WTC11 (cell line): Measurements from ENCODE around the gene RUNX1. TPM values are rescaled to one million over a fixed set of nuclear protein-coding genes. Genes with fewer than 3 reads are reported as not detected.

Experiments used
- ATAC-seq: fragments of 200-7000 bp; cut with Tn5 transposase; 2 replicates; pipeline ENCODE4 v1.10.0; 2021; ENCODE audit warnings: mild to moderate bottlenecking, moderate library complexity
- CTCF ChIA-PET: fragments of 300-600 bp; sonication (Branson Sonifier 250); formaldehyde crosslinking; loops from one replicate; lab custom pipeline; 2021; ENCODE audit warnings: antibody characterized with exemption; lab: Charles Lee
- POLR2A ChIA-PET: fragments of 350-600 bp; sonication (Branson Sonifier 250); formaldehyde crosslinking; loops from one replicate; lab custom pipeline; 2021; ENCODE audit warnings: antibody characterized with exemption; lab: Charles Lee
- DNase-seq: peaks from one replicate; pipeline ENCODE4 v3.0.0; 2021; ENCODE audit warnings: low spot score
- H3K27ac Mint-ChIP-seq: 2 replicates; pipeline ENCODE4 v1.8.0; 2021; ENCODE audit warnings: mixed read lengths
- H3K27me3 Mint-ChIP-seq: 2 replicates; pipeline ENCODE4 v1.8.0; 2021; ENCODE audit warnings: low read depth, mild to moderate bottlenecking, moderate library complexity, mixed read lengths
- H3K36me3 Mint-ChIP-seq: 2 replicates; pipeline ENCODE4 v1.8.0; 2021; ENCODE audit warnings: mixed read lengths
- H3K4me1 Mint-ChIP-seq: 2 replicates; pipeline ENCODE4 v1.8.0; 2022; ENCODE audit warnings: mixed read lengths
- H3K4me3 Mint-ChIP-seq: 2 replicates; pipeline ENCODE4 v1.8.0; 2021; ENCODE audit warnings: mild to moderate bottlenecking, moderate library complexity, mixed read lengths
- H3K9me3 Mint-ChIP-seq: 2 replicates; pipeline ENCODE4 v1.8.0; 2021; ENCODE audit warnings: mixed read lengths
- AFF4 ChIP-seq: sonication (generic); formaldehyde crosslinking; IDR thresholded peaks from 2 replicates; pipeline ENCODE4 v1.8.1; 2023; ENCODE audit warnings: mild to moderate bottlenecking, missing genetic modification reagents, borderline replicate concordance
- CBFB ChIP-seq: sonication (generic); formaldehyde crosslinking; IDR thresholded peaks from 2 replicates; pipeline ENCODE4 v1.8.1; 2022; ENCODE audit warnings: mild to moderate bottlenecking, low read depth, missing genetic modification reagents
- EMX1 ChIP-seq: fragments of 250-450 bp; sonication (Bioruptor Pico); IDR thresholded peaks from 2 replicates; pipeline ENCODE4 v1.8.0; 2021; ENCODE audit warnings: mild to moderate bottlenecking
- ESRRA ChIP-seq: sonication (generic); formaldehyde crosslinking; IDR thresholded peaks from 2 replicates; pipeline ENCODE4 v1.8.1; 2022; ENCODE audit warnings: mild to moderate bottlenecking, missing genetic modification reagents, borderline replicate concordance
- FOXJ3 ChIP-seq: sonication (generic); formaldehyde crosslinking; IDR thresholded peaks from 2 replicates; pipeline ENCODE4 v1.9.0; 2021; ENCODE audit warnings: missing genetic modification reagents, mild to moderate bottlenecking, borderline replicate concordance
- GRHL2 ChIP-seq: fragments of 250-450 bp; sonication (Bioruptor Pico); IDR thresholded peaks from 2 replicates; pipeline ENCODE4 v1.8.0; 2022; ENCODE audit warnings: mild to moderate bottlenecking, moderate library complexity; ENCODE audit not compliant: insufficient replicate concordance, severe bottlenecking
- GTF2I ChIP-seq: fragments of 250-450 bp; sonication (Bioruptor Pico); conservative IDR thresholded peaks from 2 replicates; pipeline ENCODE4 v1.4.0; 2021; ENCODE audit warnings: mild to moderate bottlenecking
- MXD4 ChIP-seq: fragments of 250-450 bp; sonication (Bioruptor Pico); IDR thresholded peaks from 2 replicates; pipeline ENCODE4 v1.8.0; 2021; ENCODE audit warnings: mild to moderate bottlenecking, moderate library complexity, borderline replicate concordance
- MYBL2 ChIP-seq: sonication (generic); formaldehyde crosslinking; IDR thresholded peaks from 2 replicates; pipeline ENCODE4 v1.8.1; 2023; ENCODE audit warnings: mild to moderate bottlenecking, moderate library complexity, missing genetic modification reagents
- NFE2L1 ChIP-seq: sonication (generic); formaldehyde crosslinking; IDR thresholded peaks from 2 replicates; pipeline ENCODE4 v1.8.1; 2023; ENCODE audit warnings: missing genetic modification reagents
- SOX15 ChIP-seq: fragments of 250-450 bp; sonication (Bioruptor Pico); IDR thresholded peaks from 2 replicates; pipeline ENCODE4 v1.9.0; 2021; ENCODE audit warnings: mild to moderate bottlenecking
- TCF7 ChIP-seq: sonication (generic); formaldehyde crosslinking; IDR thresholded peaks from 2 replicates; pipeline ENCODE4 v1.8.0; 2022; ENCODE audit warnings: mild to moderate bottlenecking, low read depth, missing genetic modification reagents, moderate library complexity
- TEAD4 ChIP-seq: sonication (generic); formaldehyde crosslinking; IDR thresholded peaks from 2 replicates; pipeline ENCODE4 v1.8.0; 2022; ENCODE audit warnings: mild to moderate bottlenecking, missing genetic modification reagents
- ZBTB21 ChIP-seq: sonication (generic); formaldehyde crosslinking; IDR thresholded peaks from 2 replicates; pipeline ENCODE4 v1.8.1; 2023; ENCODE audit warnings: mild to moderate bottlenecking, missing genetic modification reagents, borderline replicate concordance
- ZNF219 ChIP-seq: sonication (generic); formaldehyde crosslinking; IDR thresholded peaks from 2 replicates; pipeline ENCODE4 v1.8.0; 2023; ENCODE audit warnings: missing genetic modification reagents, mild to moderate bottlenecking, borderline replicate concordance
- ZNF396 ChIP-seq: fragments of 250-450 bp; sonication (Bioruptor Pico); IDR thresholded peaks from 2 replicates; pipeline ENCODE4 v1.8.0; 2021; ENCODE audit warnings: mild to moderate bottlenecking, moderate library complexity, borderline replicate concordance
- total RNA-seq: library from RNA; stranded (reverse); gene quantifications from 3 replicates; pipeline ENCODE4 v1.2.3, GENCODE V29; 2021
- TF ChIP-seq, protein P1 (sequence below): fragments of 250-450 bp; sonication (Bioruptor Pico); IDR thresholded peaks from 2 replicates; pipeline ENCODE4 v1.8.0; 2021; ENCODE audit warnings: mild to moderate bottlenecking
- TF ChIP-seq, protein P2 (sequence below): sonication (generic); formaldehyde crosslinking; IDR thresholded peaks from 2 replicates; pipeline ENCODE4 v1.8.0; 2022; ENCODE audit warnings: mild to moderate bottlenecking, missing genetic modification reagents
- TF ChIP-seq, protein P3 (sequence below): sonication (generic); formaldehyde crosslinking; IDR thresholded peaks from 2 replicates; pipeline ENCODE4 v1.8.0; 2022; ENCODE audit warnings: missing genetic modification reagents
- TF ChIP-seq, protein P4 (sequence below): sonication (generic); formaldehyde crosslinking; IDR thresholded peaks from 2 replicates; pipeline ENCODE4 v1.8.0; 2023; ENCODE audit warnings: mild to moderate bottlenecking, missing genetic modification reagents
- TF ChIP-seq, protein P5 (sequence below): sonication (generic); formaldehyde crosslinking; IDR thresholded peaks from 2 replicates; pipeline ENCODE4 v1.8.1; 2022; ENCODE audit warnings: missing genetic modification reagents, borderline replicate concordance

RUNX1 gene
- total RNA-seq, 1 experiment from 2014 or later: 2.2 TPM

DNA sequence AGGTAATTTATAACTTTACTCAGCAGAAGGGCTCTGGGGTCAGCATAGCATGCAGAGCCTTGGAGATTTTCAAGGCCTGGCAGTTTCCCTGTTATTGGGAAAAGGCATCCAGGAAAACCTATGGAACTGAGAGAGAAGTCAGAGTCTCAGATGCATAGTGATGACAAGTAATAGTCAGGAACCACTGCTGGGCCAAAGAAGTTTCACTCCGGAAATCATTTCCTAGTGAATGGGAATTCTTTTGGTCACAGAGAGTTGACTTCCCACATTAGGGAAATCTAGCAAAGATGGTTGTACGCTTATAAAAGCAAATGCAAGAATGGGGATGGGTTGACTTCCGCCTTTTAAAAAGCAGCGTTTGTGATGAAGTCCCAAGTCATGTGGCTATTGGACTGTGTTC, 28.4 kb upstream of the RUNX1 start (continued):
- TF ChIP-seq TCF7 (CRISPR knock-in tag) (no peak), ZNF396 (CRISPR knock-in tag) (no peak)
- TF ChIP-seq, protein P1, sequence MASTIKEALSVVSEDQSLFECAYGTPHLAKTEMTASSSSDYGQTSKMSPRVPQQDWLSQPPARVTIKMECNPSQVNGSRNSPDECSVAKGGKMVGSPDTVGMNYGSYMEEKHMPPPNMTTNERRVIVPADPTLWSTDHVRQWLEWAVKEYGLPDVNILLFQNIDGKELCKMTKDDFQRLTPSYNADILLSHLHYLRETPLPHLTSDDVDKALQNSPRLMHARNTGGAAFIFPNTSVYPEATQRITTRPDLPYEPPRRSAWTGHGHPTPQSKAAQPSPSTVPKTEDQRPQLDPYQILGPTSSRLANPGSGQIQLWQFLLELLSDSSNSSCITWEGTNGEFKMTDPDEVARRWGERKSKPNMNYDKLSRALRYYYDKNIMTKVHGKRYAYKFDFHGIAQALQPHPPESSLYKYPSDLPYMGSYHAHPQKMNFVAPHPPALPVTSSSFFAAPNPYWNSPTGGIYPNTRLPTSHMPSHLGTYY (CRISPR knock-in tag): no peak

- DNase-seq (no peak), ATAC-seq (no peak)
- Mint-ChIP-seq H3K27me3 (no peaks in the 10 kb centered on the region), H3K27ac (no peak overlapping the region), H3K4me3 (no peak overlapping the region), H3K36me3 (peaks cover 5% of the 10 kb centered on the region; the same call in 1 of the 2 replicates), H3K9me3 (peaks cover 15% of the 10 kb centered on the region), H3K4me1 (no peaks in the 10 kb centered on the region)
- POLR2A ChIA-PET: no interaction called here
- CTCF ChIA-PET: interaction anchor here (0.6 kb wide), 1 partner anchor 190 kb away, joined by 3 read pairs; no protein-coding TSS in a partner anchor
- TF ChIP-seq, protein P2, sequence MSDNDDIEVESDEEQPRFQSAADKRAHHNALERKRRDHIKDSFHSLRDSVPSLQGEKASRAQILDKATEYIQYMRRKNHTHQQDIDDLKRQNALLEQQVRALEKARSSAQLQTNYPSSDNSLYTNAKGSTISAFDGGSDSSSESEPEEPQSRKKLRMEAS: no peak
- TF ChIP-seq TEAD4 (CRISPR knock-in tag) (no peak), EMX1 (CRISPR knock-in tag) (no peak), MXD4 (CRISPR knock-in tag) (no peak), ZNF219 (CRISPR knock-in tag) (no peak), CBFB (CRISPR knock-in tag) (no peak), GRHL2 (CRISPR knock-in tag) (no peak), FOXJ3 (CRISPR knock-in tag) (no peak), SOX15 (CRISPR knock-in tag) (no peak), ESRRA (CRISPR knock-in tag) (no peak), GTF2I (CRISPR knock-in tag) (no peak), AFF4 (CRISPR knock-in tag) (no peak), ZBTB21 (no peak), MYBL2 (no peak), NFE2L1 (no peak)
- TF ChIP-seq, protein P3, sequence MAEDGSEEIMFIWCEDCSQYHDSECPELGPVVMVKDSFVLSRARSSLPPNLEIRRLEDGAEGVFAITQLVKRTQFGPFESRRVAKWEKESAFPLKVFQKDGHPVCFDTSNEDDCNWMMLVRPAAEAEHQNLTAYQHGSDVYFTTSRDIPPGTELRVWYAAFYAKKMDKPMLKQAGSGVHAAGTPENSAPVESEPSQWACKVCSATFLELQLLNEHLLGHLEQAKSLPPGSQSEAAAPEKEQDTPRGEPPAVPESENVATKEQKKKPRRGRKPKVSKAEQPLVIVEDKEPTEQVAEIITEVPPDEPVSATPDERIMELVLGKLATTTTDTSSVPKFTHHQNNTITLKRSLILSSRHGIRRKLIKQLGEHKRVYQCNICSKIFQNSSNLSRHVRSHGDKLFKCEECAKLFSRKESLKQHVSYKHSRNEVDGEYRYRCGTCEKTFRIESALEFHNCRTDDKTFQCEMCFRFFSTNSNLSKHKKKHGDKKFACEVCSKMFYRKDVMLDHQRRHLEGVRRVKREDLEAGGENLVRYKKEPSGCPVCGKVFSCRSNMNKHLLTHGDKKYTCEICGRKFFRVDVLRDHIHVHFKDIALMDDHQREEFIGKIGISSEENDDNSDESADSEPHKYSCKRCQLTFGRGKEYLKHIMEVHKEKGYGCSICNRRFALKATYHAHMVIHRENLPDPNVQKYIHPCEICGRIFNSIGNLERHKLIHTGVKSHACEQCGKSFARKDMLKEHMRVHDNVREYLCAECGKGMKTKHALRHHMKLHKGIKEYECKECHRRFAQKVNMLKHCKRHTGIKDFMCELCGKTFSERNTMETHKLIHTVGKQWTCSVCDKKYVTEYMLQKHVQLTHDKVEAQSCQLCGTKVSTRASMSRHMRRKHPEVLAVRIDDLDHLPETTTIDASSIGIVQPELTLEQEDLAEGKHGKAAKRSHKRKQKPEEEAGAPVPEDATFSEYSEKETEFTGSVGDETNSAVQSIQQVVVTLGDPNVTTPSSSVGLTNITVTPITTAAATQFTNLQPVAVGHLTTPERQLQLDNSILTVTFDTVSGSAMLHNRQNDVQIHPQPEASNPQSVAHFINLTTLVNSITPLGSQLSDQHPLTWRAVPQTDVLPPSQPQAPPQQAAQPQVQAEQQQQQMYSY (CRISPR knock-in tag): no peak
- TF ChIP-seq, protein P4, sequence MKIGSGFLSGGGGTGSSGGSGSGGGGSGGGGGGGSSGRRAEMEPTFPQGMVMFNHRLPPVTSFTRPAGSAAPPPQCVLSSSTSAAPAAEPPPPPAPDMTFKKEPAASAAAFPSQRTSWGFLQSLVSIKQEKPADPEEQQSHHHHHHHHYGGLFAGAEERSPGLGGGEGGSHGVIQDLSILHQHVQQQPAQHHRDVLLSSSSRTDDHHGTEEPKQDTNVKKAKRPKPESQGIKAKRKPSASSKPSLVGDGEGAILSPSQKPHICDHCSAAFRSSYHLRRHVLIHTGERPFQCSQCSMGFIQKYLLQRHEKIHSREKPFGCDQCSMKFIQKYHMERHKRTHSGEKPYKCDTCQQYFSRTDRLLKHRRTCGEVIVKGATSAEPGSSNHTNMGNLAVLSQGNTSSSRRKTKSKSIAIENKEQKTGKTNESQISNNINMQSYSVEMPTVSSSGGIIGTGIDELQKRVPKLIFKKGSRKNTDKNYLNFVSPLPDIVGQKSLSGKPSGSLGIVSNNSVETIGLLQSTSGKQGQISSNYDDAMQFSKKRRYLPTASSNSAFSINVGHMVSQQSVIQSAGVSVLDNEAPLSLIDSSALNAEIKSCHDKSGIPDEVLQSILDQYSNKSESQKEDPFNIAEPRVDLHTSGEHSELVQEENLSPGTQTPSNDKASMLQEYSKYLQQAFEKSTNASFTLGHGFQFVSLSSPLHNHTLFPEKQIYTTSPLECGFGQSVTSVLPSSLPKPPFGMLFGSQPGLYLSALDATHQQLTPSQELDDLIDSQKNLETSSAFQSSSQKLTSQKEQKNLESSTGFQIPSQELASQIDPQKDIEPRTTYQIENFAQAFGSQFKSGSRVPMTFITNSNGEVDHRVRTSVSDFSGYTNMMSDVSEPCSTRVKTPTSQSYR (CRISPR knock-in tag): no peak
- TF ChIP-seq, protein P5, sequence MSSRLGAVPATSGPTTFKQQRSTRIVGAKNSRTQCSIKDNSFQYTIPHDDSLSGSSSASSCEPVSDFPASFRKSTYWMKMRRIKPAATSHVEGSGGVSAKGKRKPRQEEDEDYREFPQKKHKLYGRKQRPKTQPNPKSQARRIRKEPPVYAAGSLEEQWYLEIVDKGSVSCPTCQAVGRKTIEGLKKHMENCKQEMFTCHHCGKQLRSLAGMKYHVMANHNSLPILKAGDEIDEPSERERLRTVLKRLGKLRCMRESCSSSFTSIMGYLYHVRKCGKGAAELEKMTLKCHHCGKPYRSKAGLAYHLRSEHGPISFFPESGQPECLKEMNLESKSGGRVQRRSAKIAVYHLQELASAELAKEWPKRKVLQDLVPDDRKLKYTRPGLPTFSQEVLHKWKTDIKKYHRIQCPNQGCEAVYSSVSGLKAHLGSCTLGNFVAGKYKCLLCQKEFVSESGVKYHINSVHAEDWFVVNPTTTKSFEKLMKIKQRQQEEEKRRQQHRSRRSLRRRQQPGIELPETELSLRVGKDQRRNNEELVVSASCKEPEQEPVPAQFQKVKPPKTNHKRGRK (CRISPR knock-in tag): no peak
- TF ChIP-seq, all 79 proteins: peak for 0
Measured at GRCh38 chr21:35075546-35075945, 26.4 kb upstream of the RUNX1 start.
